Upper lobe of right lung (tissue), 1 donor: ENCODE data around the gene NTN5. TPM values are rescaled to one million over a fixed set of nuclear protein-coding genes. Genes with fewer than 3 reads are reported as not detected.

Source experiments
- total RNA-seq: library from RNA; stranded (reverse); fragmentation: NEBNext Ultra II Directional; extraction: Animal tissue kit (Norgen Biotek cat#: 25700); gene quantifications from one replicate; pipeline ENCODE4 v1.2.1, GENCODE V29; 2021
- donor health status: DM: no; HTN: yes; CAD: no; lungs with severe emphysema.

NTN5 gene
- total RNA-seq, 1 donor from 2014 or later: 1.2 TPM

Other genes with a start within 250 kb of the NTN5 start
- 27.1 TPM for gene GRWD1, start 227.0 kb downstream of the NTN5 start, total RNA-seq
- 1.1 TPM for gene KCNJ14, start 217.4 kb downstream of the NTN5 start, total RNA-seq
- gene CYTH2, start 203.6 kb downstream of the NTN5 start, total RNA-seq: 60.7 TPM
- gene LMTK3, start 161.2 kb downstream of the NTN5 start, total RNA-seq: 7.1 TPM
- gene SULT2B1, start 120.8 kb downstream of the NTN5 start, total RNA-seq: 20.4 TPM
- gene SPACA4, start 66.3 kb downstream of the NTN5 start, total RNA-seq: 0.98 TPM
- gene FAM83E, start 57.9 kb downstream of the NTN5 start, total RNA-seq: 31.1 TPM
- 1,025 TPM for gene RPL18, start 53.8 kb downstream of the NTN5 start, total RNA-seq
- 23.3 TPM for gene SPHK2, start 53.5 kb downstream of the NTN5 start, total RNA-seq
- 17.7 TPM for gene DBP, start 35.6 kb downstream of the NTN5 start, total RNA-seq
- gene CA11, start 26.8 kb downstream of the NTN5 start, total RNA-seq: 9.5 TPM
- gene FUT2, start 23.0 kb upstream of the NTN5 start, total RNA-seq: 0.81 TPM
- 1.2 TPM for gene MAMSTR, start 46.7 kb upstream of the NTN5 start, total RNA-seq
- 54.5 TPM for gene RASIP1, start 67.6 kb upstream of the NTN5 start, total RNA-seq
- gene IZUMO1, start 73.9 kb upstream of the NTN5 start, total RNA-seq: 3.8 TPM
- 19.9 TPM for gene FUT1, start 79.6 kb upstream of the NTN5 start, total RNA-seq
- not detected for gene FGF21, start 82.5 kb upstream of the NTN5 start, total RNA-seq
- gene BCAT2, start 138.0 kb upstream of the NTN5 start, total RNA-seq: 59.0 TPM
- gene HSD17B14, start 163.5 kb upstream of the NTN5 start, total RNA-seq: 23.5 TPM
- 16.0 TPM for gene PLEKHA4, start 195.6 kb upstream of the NTN5 start, total RNA-seq
- 80.9 TPM for gene PPP1R15A, start 199.4 kb upstream of the NTN5 start, total RNA-seq
- gene TULP2, start 225.7 kb upstream of the NTN5 start, total RNA-seq: not detected
- 287 TPM for gene NUCB1, start 227.3 kb upstream of the NTN5 start, total RNA-seq